ENCODE results near the gene PPP2R5C.

The PPP2R5C gene

DNA sequence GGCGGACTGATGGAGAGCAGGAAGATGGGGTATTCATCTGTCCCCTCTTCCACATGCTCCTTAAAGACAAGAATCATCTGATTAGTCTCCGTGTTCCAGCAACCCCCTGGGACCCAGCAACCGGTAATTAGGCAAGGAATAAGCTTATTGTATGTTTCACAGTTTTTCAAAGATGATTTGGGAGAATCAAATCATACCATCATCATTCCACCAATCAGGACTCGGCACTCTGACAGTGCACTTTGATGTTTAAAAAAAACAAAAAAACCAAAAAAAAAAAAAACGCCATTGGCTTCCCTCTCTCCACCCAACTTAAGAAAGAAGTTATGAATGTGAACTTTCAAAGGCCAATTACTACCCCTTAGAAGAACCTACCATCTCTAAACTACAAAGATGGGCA lies 201.5 kb downstream of the PPP2R5C start:
- Histone ChIP-seq H3K27ac (no peak overlapping the region), H3K4me3 (no peak overlapping the region)
- DNase-seq (ENCODE audit: low spot score) = no peak
- TF ChIP-seq CTCF (IDR thresholded peaks at IDR 0.05) = no peak

DNA sequence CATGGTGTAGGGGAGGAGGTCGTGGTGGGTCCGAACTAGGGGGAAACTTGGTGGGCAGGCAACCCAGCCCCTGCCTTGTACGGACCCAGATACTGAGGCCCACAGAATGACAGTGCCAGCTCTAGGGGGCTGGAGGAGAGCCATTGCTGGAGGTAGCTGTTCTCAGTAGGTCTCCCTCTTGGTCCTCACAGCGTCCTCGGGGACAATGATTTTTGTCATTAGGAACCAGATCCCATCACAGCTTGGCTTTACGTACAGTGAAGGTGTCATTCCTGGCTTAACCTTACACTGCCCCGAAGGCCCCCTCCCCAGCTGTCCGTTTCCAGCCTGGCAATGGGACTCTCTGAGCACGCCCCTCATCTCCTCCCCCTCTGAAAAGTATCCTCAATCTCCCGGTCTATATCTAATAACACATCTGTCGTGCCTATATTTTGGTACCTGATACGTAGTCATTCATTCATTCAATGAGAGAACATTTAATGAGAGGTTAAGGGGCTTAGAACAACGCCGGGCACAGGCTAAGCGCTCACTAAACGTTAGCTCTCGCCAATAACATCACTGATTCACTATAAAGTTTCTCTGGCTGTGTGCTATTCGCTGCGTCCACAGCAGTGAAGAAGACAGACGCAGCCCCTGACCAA lies 202.3 kb downstream of the PPP2R5C start:
- Histone ChIP-seq H3K27ac (peak overlapping the region; percentile 65 to 99), H3K4me3 (peak overlapping the region; percentile 100)
- no peak for DNase-seq (ENCODE audit: low spot score)
- TF ChIP-seq CTCF (IDR thresholded peaks at IDR 0.05) = no peak

DNA sequence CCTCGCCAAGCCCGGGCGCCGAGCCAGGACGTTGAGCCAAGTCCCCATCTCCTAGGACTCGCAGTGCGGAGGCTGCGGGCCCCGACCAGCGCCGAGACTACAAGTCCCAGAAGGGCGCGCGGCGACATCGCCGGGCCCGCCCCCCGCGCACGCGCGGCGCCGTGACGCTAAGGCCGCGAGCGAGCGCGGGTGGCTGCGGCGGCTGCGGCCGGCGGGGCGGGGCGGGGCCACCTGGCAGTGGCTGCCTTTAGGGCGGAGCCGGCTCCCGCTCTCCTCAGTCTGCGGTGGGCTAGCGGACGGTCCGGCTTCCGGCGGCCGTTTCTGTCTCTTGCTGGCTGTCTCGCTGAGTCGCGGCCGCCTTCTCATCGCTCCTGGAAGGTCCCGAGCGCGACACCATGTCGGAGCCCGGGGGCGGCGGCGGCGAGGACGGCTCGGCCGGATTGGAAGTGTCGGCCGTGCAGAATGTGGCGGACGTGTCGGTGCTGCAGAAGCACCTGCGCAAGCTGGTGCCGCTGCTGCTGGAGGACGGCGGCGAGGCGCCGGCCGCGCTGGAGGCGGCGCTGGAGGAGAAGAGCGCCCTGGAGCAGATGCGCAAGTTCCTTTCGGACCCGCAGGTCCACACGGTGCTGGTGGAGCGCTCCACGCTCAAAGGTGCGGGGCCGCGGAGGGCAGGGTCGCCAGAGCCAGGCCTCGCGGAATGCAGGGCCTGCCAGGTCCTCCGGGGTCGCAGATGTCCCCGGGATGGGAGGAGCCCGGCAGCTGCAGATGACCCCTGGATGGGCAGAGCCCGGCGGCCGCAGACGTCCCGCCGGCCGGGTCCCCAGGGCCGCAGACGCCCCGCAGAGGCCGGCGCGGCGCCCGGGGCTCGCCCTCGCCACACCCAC lies 203.0 kb downstream of the PPP2R5C start, which contains the start of gene DYNC1H1:
DYNC1H1 (plus strand) TSS at position 277 of the 884 bp plus-strand sequence; CDS start at position 396, 119 bp downstream.
- no peak for TF ChIP-seq CTCF (IDR thresholded peaks at IDR 0.05)
- Histone ChIP-seq H3K27ac (peak within 1 kb of the TSS; percentile 96 to 99), H3K4me3 (peak within 1 kb of the TSS; percentile 100)
- peak; percentile 95 for DNase-seq (ENCODE audit: low spot score)

GRCh38 chr14:101965181-101965544 lies 203.7 kb downstream of the PPP2R5C start:
- no peak for TF ChIP-seq CTCF (IDR thresholded peaks at IDR 0.05)
- H3K27ac ChIP-seq = peak overlapping the region; percentile 96 to 99
- DNase-seq (ENCODE audit: low spot score) = peak; percentile 84
- peak overlapping the region; percentile 100 for H3K4me3 ChIP-seq

GRCh38 chr14:101965770-101966722 lies 204.5 kb downstream of the PPP2R5C start:
- DNase-seq (ENCODE audit: low spot score) = no peak
- H3K27ac ChIP-seq = peak overlapping the region; percentile 96 to 99
- TF ChIP-seq CTCF (IDR thresholded peaks at IDR 0.05) = no peak
- peak overlapping the region; percentile 100 for H3K4me3 ChIP-seq

- Histone ChIP-seq H3K27ac (no peak overlapping the region), H3K4me3 (no peak overlapping the region)
- DNase-seq (ENCODE audit: low spot score) = no peak
- no peak for TF ChIP-seq CTCF (IDR thresholded peaks at IDR 0.05)
These were observed 205.2 kb downstream of the PPP2R5C start for GRCh38 chr14:101966742-101967141.
